PC-9 (cell line): ENCODE measurements around the gene CDKN1B.

Experiments used
- EZH2 ChIP-seq: fragments of 200-600 bp; sonication (generic); IDR thresholded peaks from 2 replicates; pipeline ENCODE4 v1.8.0; 2017; ENCODE audit warnings: antibody characterized with exemption, low read depth
- TF ChIP-seq, protein P1 (sequence below): fragments of 200-600 bp; sonication (generic); conservative IDR thresholded peaks from 2 replicates; pipeline ENCODE4 v1.6.1; 2017; ENCODE audit warnings: mixed run types, antibody characterized with exemption, mild to moderate bottlenecking, moderate library complexity

DNA sequence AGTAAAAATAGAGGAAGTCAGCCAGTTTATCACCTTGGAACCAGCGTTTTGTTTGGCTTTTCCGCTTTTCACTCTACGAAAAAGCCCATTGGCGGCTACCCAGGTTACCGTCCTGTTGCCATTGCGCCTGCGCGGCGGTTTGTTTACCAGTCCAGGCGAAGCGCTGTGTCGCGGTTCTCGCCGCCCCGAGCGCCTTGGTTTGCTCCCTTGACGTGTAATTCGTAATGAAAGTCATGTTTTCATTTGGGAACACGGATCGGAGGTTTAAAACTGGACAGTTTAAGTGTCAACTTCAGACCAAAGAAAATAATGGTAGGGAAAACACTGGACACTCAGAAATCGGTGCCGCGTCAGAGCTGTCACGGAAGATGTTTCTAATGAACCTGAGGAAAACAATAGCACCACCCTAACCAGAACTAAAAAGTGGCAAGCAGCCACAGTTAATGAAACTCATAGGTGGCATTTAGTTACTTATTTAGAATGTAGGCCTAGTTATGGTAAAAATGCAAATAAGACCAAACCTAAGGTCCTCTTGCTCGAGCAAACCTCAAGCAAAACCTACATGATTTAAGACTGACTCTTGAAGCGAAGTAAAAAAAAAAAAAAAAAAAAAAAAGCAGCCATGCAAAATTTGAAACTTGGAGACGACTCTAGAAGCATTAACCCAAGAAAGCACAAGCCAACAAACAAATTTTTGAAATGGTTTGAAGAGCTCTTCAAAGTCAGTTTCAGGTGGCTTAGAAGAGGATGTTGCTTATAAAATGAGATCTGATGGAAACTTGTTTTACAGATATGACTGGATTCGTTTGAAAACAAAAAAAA lies 20.4 kb upstream of the CDKN1B start:
- TF ChIP-seq, protein P1, sequence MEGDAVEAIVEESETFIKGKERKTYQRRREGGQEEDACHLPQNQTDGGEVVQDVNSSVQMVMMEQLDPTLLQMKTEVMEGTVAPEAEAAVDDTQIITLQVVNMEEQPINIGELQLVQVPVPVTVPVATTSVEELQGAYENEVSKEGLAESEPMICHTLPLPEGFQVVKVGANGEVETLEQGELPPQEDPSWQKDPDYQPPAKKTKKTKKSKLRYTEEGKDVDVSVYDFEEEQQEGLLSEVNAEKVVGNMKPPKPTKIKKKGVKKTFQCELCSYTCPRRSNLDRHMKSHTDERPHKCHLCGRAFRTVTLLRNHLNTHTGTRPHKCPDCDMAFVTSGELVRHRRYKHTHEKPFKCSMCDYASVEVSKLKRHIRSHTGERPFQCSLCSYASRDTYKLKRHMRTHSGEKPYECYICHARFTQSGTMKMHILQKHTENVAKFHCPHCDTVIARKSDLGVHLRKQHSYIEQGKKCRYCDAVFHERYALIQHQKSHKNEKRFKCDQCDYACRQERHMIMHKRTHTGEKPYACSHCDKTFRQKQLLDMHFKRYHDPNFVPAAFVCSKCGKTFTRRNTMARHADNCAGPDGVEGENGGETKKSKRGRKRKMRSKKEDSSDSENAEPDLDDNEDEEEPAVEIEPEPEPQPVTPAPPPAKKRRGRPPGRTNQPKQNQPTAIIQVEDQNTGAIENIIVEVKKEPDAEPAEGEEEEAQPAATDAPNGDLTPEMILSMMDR: no peak
- TF ChIP-seq EZH2: no peak
